GM21367 (cell line): Measurements from ENCODE around the gene CLEC4C.

Experiments used
- ATAC-seq: cut with Tn5 transposase; IDR thresholded peaks from one replicate; pipeline ENCODE4 v1.9.1; 2021; ENCODE audit not compliant: unreplicated experiment

The CLEC4C gene

GRCh38 chr12:7729746-7730145 lies 17.4 kb downstream of the CLEC4C start:
- ATAC-seq: no peak

DNA sequence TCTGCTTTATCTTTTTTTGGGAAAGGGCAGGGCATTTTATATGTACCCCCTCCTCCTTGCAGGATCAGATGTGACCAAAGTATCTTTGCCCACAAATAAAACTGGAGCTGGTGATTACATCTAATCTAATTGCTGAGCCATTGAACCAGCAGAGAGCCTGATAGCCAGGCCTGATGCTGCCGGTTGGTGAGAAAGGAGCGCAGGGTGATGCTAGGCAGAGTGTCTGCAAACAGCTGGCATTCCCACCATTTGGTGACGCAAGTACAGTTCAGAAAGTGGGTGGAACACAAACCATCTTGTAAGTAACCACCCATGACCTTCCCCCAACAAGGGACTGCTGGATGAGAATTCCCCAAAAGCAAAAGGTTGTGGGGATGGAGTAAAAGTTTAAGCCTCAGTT lies 23.2 kb downstream of the CLEC4C start:
- ATAC-seq: no peak

DNA sequence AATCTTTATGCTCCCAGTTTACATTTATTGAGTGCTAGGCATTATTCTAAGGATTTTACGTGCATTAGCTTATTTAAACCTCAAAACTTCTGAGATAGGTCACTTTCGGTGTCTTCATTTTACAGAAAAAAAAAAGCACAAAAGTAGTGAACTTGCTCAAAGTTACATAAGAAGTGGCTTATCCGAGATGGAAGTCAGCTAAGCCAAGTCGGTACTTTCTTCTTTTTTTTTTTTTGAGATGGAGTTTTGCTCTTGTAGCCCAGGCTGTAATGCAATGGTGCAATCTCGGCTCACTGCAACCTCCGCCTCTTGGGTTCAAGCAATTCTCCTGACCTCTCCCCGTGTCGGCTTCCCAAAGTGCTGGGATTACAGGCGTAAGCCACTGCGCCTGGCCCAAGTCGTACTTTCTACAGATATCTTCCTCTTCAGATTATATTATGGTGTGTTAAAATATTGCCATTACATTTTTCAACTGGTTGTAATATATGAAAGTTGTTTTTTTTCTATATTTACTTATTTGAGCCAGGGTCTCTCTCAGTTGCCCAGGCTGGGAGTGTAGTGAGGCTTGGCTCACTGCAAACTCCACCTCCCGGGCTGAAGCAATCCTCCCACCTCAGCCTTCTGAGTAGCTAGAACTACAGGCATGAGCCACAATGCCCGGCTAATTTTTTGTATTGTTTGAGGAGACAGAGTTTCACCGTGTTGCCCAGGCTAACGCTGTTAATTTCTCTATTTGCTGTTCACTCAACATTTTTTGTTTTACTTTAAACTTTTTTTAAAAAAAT lies 27.0 kb downstream of the CLEC4C start:
- no peak for ATAC-seq

DNA sequence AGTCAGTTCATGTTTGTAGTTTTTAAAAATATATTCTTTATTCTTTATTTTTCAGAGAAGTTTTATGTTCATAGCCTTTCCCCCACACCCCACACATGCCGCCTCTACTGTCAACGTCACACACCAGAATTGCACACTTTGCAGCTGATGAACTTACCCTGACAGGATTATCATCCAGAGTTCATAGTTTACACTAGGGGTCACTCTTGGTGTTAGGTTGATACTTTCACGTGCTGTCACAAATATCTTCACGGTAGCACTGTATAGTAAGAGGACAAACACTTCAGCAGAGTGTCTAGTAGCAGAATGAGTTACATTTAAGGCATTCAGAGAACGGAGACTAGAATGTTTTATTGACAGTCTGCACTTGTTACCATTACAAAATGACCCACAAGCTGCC lies 30.8 kb downstream of the CLEC4C start:
- no peak for ATAC-seq

GRCh38 chr12:7712841-7713442 lies 34.2 kb downstream of the CLEC4C start:
- no peak for ATAC-seq

DNA sequence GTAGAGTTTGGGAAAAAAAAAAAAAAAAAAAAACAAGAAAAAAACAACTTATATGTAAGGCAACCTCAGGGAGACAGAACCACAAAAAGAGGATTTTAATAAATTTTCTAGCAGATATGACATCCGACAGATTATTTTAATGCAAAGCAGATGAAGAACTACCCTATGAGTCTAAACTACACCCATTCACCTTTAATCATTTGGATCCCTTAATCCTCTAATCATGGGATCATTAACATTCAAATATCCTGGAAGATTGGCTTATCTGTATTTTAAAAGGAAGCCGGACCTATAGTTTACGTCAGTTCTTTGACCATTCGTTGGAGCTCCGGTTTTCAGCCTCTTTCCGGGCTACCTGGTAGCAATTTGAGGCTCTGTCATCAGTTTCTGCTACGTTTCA lies 36.0 kb downstream of the CLEC4C start, which contains the start of gene DPPA3:
Gene DPPA3, plus strand, starts transcription at position 301 of the 400 bp plus-strand sequence. CDS start 138 bp downstream, outside the sequence.
- ATAC-seq: no peak

GRCh38 chr12:7709969-7710675 lies 37.1 kb downstream of the CLEC4C start:
- no peak for ATAC-seq

- no peak for ATAC-seq
Observed at GRCh38 chr12:7705846-7706245, 41.3 kb downstream of the CLEC4C start.

DNA sequence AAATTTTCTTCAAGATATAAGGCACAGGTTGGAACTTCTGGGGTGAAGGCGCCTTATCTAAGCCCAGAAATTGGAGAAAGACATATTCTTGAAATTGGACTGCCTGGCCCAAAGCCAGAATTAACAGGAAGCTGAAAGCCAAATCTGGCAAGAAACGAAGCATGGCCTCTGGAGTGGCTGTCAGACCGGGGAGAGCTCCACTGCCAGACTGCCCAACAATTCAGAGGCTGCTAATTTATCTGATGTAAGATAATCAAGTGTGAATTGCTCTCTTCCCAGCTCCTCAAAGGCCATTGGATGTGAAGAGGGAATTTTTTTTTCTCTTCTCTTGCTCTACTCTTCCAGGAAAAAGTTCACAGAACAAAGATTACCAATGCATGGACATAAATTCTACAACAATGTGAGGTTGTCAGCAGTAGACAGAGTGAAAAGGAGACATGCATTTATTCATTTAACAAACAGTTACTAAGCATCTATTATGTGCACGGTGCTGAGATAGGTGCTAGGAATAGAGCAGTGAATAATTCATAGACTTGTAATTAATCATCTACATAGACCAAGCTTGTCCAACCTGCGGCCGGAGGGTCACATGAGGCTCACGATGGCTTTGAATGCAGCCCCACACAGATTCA lies 51.5 kb downstream of the CLEC4C start, which contains the start of gene GDF3:
Gene GDF3, minus strand, starts transcription at position 210 of the 632 bp plus-strand sequence. Its CDS starts 47 bp downstream, at position 163.
- ATAC-seq: no peak

DNA sequence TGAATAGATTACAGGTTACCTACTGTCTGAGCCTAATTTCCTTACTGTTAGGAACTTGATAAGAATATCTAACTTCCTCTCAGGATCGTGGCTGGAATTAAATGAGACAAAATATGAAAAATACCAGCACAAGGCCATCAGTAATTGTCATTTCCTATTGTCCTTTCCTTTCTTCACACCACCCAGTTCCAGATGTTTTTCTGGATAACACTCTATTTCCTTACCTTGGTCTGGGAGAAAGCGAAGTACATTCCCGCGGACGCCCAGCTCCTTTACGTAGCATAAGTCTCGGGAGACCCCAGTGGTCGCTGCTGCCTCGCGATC lies 52.0 kb downstream of the CLEC4C start:
- ATAC-seq: no peak

- no peak for ATAC-seq
Observed at GRCh38 chr12:7694556-7695236, 52.5 kb downstream of the CLEC4C start.

DNA sequence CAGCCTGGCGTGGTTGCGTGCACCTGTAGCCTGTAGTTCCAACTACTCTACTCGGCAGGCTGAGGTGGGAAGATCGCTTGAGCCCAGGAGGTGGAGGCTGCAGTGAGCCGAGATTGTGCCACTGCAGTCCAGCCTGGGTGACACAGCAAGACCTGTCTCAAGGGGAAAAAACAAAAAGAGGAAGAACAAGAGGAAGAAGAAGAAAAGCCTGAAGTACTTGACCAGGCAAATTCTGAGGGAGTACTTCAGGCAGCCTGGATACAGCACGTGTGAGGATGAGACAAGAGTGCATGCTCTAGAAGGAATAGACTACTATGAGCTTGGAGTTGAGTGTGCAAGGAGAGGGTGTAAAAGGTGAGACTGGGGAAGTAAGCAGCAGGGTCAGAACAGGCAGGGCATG lies 53.4 kb downstream of the CLEC4C start:
- ATAC-seq: no peak

DNA sequence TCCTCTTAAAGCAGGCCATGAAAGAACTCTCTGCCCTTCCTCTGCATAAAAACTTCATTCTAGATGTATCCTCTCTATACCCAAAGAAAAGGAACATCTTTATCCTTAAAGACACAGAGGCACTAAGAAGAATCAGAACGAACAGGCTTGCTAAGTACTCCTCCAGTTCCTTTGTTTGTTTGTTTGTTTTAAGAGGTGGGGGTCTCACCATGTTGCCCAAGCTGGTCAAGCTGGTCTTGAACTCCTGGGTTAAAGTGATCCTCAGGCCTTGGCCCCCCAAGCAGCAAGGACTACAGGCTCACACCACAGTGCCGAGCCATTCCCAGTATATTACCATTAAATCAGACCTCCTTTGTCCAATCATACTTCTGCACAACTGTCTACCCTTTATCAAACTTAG lies 65.6 kb downstream of the CLEC4C start:
- ATAC-seq: no peak
